HepG2 (cell line): ENCODE measurements around the gene HAP1. TPM values are rescaled to one million over a fixed set of nuclear protein-coding genes. Genes with fewer than 3 reads are reported as not detected.

Experiments used
- GLI4 ChIP-seq: sonication (generic); formaldehyde crosslinking; IDR thresholded peaks from 2 replicates; pipeline ENCODE4 v1.5.1; 2020; ENCODE audit warnings: missing genetic modification reagents, mild to moderate bottlenecking, moderate library complexity, borderline replicate concordance
- HNRNPH1 ChIP-seq: fragments of 200-400 bp; formaldehyde crosslinking; optimal IDR thresholded peaks from 2 replicates; pipeline ENCODE3; 2017; ENCODE audit warnings: mild to moderate bottlenecking, low read depth, low read length
- KAT7 ChIP-seq: IDR thresholded peaks from 2 replicates; pipeline ENCODE4 v1.6.1; 2018; ENCODE audit warnings: borderline replicate concordance, missing compliant biosample characterization
- KDM6A ChIP-seq: IDR thresholded peaks from 2 replicates; pipeline ENCODE4 v1.6.1; 2016; ENCODE audit warnings: low read depth
- POGZ ChIP-seq: sonication (generic); formaldehyde crosslinking; IDR thresholded peaks from 2 replicates; pipeline ENCODE4 v1.4.0; 2020; ENCODE audit warnings: mild to moderate bottlenecking, missing genetic modification reagents
- REPIN1 ChIP-seq: sonication (generic); formaldehyde crosslinking; IDR thresholded peaks from 2 replicates; pipeline ENCODE4 v1.8.0; 2022; ENCODE audit warnings: missing genetic modification reagents, low read depth, mild to moderate bottlenecking, borderline replicate concordance
- RXRA ChIP-seq: sonication (generic); formaldehyde crosslinking; IDR thresholded peaks from 2 replicates; pipeline ENCODE4 v1.5.1; 2020; ENCODE audit warnings: missing genetic modification reagents
- ZNF205 ChIP-seq: IDR thresholded peaks from 2 replicates; pipeline ENCODE4 v1.6.1; 2018; ENCODE audit warnings: missing biosample characterization, missing genetic modification reagents
- ZNF225 ChIP-seq: sonication (generic); formaldehyde crosslinking; IDR thresholded peaks from 2 replicates; pipeline ENCODE4 v1.4.0; 2020; ENCODE audit warnings: mild to moderate bottlenecking, missing genetic modification reagents
- ZNF235 ChIP-seq: sonication (generic); formaldehyde crosslinking; IDR thresholded peaks from 2 replicates; pipeline ENCODE4 v1.8.1; 2023; ENCODE audit warnings: mild to moderate bottlenecking, missing genetic modification reagents, borderline replicate concordance
- ZNF260 ChIP-seq: sonication (generic); formaldehyde crosslinking; IDR thresholded peaks from 2 replicates; pipeline ENCODE4 v1.4.0; 2020; ENCODE audit warnings: missing genetic modification reagents, low read depth, mild to moderate bottlenecking, borderline replicate concordance
- ZNF563 ChIP-seq: sonication (generic); formaldehyde crosslinking; IDR thresholded peaks from 2 replicates; pipeline ENCODE4 v1.8.0; 2022; ENCODE audit warnings: mild to moderate bottlenecking, moderate library complexity, missing genetic modification reagents
- polyA plus RNA-seq, 8 experiments: library from polyadenylated mRNA; depleted of rRNA in 3 of 8; stranded (reverse) in 7 of 8; unstranded in 1 of 8; fragments of >200 nt; fragmentation: Illumina TruSeq in 4 of 8; extraction: Trizol in 4 of 8; gene quantifications; 2 replicates each; pipeline versions ENCODE4 v1.2.1 to v1.2.3, GENCODE V29; 2011 to 2016; ENCODE audit warnings: low read depth in 4 of 8, missing spikeins in 1 of 8, mixed read lengths in 1 of 8; ENCODE audit not compliant: insufficient read depth in 1 of 8
- total RNA-seq, 5 experiments: library from RNA; depleted of rRNA; stranded (reverse); fragments of >200 nt; fragmentation: Illumina TruSeq; extraction: Trizol; gene quantifications; 2 replicates each; pipeline ENCODE4 v1.2.3, GENCODE V29; 2016; ENCODE audit warnings: low read depth in 1 of 5
- TF ChIP-seq, protein P1 (sequence below): sonication (generic); formaldehyde crosslinking; IDR thresholded peaks from 2 replicates; pipeline ENCODE4 v1.4.0; 2020; ENCODE audit warnings: missing genetic modification reagents, borderline replicate concordance
- TF ChIP-seq, protein P2 (sequence below): sonication (generic); formaldehyde crosslinking; conservative IDR thresholded peaks from 2 replicates; pipeline ENCODE4 v1.4.0; 2020; ENCODE audit warnings: missing genetic modification reagents
- TF ChIP-seq, protein P3 (sequence below): sonication (generic); formaldehyde crosslinking; IDR thresholded peaks from 2 replicates; pipeline ENCODE4 v1.4.0; 2020; ENCODE audit warnings: missing genetic modification reagents
- TF ChIP-seq, protein P4 (sequence below): sonication (generic); formaldehyde crosslinking; IDR thresholded peaks from 2 replicates; pipeline ENCODE4 v1.5.0; 2020; ENCODE audit warnings: mild to moderate bottlenecking, missing genetic modification reagents

HAP1 gene
- total and polyA plus RNA-seq, 2 of the 13 experiments (the other 11 are each of a cell fraction or from before 2014, with no cell fraction given) = 0.07 TPM

DNA sequence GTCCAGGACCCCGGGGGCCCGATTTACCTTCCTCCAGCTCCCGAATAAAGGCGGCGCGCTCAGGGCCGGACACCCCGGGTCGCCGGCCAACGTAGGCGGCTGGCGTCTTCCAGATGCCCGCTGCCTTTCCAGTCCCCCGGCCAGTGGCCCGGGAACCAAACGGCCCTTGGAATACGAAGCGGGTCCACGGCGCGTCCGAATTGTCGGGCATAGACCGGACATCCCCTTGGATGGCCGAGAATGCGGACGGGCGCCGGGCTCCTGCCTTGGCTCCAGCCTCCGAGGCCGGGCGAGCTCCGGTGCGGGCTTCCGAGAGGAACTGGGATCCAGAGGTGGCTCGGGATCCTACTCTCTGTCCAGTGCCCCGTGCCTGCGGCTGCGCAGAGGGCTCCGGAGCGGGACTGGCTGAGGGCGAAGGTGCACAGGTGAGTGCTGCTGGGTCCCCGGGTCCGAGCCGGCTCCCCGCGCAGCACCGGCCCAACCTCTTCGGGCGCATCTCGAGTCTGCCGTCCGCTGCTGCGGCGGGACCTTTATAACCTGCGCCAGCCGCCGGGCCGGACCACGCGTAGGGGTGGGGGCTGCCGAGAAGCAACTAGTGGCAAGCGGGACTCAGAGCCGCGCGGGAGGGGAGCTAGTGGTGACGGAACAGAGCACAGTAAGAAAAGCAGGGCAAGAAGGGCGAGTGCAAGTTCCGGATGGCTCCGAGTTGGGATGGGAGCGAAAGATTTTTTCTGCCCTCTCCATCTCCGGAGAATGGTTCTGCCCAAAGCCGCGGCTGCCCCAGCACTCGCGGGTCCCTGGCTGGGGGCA lies at the start of gene HAP1 (continued):
- TF ChIP-seq, protein P1, sequence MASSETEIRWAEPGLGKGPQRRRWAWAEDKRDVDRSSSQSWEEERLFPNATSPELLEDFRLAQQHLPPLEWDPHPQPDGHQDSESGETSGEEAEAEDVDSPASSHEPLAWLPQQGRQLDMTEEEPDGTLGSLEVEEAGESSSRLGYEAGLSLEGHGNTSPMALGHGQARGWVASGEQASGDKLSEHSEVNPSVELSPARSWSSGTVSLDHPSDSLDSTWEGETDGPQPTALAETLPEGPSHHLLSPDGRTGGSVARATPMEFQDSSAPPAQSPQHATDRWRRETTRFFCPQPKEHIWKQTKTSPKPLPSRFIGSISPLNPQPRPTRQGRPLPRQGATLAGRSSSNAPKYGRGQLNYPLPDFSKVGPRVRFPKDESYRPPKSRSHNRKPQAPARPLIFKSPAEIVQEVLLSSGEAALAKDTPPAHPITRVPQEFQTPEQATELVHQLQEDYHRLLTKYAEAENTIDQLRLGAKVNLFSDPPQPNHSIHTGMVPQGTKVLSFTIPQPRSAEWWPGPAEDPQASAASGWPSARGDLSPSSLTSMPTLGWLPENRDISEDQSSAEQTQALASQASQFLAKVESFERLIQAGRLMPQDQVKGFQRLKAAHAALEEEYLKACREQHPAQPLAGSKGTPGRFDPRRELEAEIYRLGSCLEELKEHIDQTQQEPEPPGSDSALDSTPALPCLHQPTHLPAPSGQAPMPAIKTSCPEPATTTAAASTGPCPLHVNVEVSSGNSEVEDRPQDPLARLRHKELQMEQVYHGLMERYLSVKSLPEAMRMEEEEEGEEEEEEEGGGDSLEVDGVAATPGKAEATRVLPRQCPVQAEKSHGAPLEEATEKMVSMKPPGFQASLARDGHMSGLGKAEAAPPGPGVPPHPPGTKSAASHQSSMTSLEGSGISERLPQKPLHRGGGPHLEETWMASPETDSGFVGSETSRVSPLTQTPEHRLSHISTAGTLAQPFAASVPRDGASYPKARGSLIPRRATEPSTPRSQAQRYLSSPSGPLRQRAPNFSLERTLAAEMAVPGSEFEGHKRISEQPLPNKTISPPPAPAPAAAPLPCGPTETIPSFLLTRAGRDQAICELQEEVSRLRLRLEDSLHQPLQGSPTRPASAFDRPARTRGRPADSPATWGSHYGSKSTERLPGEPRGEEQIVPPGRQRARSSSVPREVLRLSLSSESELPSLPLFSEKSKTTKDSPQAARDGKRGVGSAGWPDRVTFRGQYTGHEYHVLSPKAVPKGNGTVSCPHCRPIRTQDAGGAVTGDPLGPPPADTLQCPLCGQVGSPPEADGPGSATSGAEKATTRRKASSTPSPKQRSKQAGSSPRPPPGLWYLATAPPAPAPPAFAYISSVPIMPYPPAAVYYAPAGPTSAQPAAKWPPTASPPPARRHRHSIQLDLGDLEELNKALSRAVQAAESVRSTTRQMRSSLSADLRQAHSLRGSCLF (CRISPR knock-in tag) = peak; percentile 54; the same call in 1 of the 2 replicates
- TF ChIP-seq, protein P2, sequence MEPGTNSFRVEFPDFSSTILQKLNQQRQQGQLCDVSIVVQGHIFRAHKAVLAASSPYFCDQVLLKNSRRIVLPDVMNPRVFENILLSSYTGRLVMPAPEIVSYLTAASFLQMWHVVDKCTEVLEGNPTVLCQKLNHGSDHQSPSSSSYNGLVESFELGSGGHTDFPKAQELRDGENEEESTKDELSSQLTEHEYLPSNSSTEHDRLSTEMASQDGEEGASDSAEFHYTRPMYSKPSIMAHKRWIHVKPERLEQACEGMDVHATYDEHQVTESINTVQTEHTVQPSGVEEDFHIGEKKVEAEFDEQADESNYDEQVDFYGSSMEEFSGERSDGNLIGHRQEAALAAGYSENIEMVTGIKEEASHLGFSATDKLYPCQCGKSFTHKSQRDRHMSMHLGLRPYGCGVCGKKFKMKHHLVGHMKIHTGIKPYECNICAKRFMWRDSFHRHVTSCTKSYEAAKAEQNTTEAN = no peak
- TF ChIP-seq, protein P3, sequence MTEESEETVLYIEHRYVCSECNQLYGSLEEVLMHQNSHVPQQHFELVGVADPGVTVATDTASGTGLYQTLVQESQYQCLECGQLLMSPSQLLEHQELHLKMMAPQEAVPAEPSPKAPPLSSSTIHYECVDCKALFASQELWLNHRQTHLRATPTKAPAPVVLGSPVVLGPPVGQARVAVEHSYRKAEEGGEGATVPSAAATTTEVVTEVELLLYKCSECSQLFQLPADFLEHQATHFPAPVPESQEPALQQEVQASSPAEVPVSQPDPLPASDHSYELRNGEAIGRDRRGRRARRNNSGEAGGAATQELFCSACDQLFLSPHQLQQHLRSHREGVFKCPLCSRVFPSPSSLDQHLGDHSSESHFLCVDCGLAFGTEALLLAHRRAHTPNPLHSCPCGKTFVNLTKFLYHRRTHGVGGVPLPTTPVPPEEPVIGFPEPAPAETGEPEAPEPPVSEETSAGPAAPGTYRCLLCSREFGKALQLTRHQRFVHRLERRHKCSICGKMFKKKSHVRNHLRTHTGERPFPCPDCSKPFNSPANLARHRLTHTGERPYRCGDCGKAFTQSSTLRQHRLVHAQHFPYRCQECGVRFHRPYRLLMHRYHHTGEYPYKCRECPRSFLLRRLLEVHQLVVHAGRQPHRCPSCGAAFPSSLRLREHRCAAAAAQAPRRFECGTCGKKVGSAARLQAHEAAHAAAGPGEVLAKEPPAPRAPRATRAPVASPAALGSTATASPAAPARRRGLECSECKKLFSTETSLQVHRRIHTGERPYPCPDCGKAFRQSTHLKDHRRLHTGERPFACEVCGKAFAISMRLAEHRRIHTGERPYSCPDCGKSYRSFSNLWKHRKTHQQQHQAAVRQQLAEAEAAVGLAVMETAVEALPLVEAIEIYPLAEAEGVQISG (CRISPR knock-in tag) = peak; percentile 46; the same call in 1 of the 2 replicates
- TF ChIP-seq ZNF205 (peak; percentile 71; the same call in 1 of the 2 replicates), HNRNPH1 (no peak), ZNF235 (CRISPR knock-in tag) (peak; percentile 19; the same call in 1 of the 2 replicates), KDM6A (CRISPR knock-in tag) (no peak), ZNF225 (peak; percentile 55; the same call in 1 of the 2 replicates), ZNF563 (CRISPR knock-in tag) (peak; percentile 73), ZNF260 (CRISPR knock-in tag) (no peak), REPIN1 (CRISPR knock-in tag) (peak; percentile 46; the same call in 1 of the 2 replicates), KAT7 (no peak), GLI4 (CRISPR knock-in tag) (0 out of 2 replicates have a peak, but pooled peaks have one; percentile 32), POGZ (CRISPR knock-in tag) (peak; percentile 27; the same call in 1 of the 2 replicates), RXRA (CRISPR knock-in tag) (no peak)
- TF ChIP-seq, protein P4, sequence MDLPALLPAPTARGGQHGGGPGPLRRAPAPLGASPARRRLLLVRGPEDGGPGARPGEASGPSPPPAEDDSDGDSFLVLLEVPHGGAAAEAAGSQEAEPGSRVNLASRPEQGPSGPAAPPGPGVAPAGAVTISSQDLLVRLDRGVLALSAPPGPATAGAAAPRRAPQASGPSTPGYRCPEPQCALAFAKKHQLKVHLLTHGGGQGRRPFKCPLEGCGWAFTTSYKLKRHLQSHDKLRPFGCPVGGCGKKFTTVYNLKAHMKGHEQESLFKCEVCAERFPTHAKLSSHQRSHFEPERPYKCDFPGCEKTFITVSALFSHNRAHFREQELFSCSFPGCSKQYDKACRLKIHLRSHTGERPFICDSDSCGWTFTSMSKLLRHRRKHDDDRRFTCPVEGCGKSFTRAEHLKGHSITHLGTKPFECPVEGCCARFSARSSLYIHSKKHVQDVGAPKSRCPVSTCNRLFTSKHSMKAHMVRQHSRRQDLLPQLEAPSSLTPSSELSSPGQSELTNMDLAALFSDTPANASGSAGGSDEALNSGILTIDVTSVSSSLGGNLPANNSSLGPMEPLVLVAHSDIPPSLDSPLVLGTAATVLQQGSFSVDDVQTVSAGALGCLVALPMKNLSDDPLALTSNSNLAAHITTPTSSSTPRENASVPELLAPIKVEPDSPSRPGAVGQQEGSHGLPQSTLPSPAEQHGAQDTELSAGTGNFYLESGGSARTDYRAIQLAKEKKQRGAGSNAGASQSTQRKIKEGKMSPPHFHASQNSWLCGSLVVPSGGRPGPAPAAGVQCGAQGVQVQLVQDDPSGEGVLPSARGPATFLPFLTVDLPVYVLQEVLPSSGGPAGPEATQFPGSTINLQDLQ = no peak
